H1 (cell line): ENCODE results near the gene ZNF282. TPM values are rescaled to one million over a fixed set of nuclear protein-coding genes. Genes with fewer than 3 reads are reported as not detected.

Source experiments
- CTCF ChIA-PET: fragments of 300-600 bp; sonication (Branson Sonifier 250); formaldehyde crosslinking; loops from one replicate; lab custom pipeline; 2021; ENCODE audit not compliant: partially characterized antibody; lab: Charles Lee
- POLR2A ChIA-PET: fragments of 300-600 bp; sonication (Branson Sonifier 250); formaldehyde crosslinking; loops from one replicate; lab custom pipeline; 2021; ENCODE audit warnings: inconsistent platforms; ENCODE audit not compliant: partially characterized antibody; lab: Charles Lee
- DNase-seq, 2 experiments: peaks; one replicate each; pipeline versions ENCODE4 v3.0.0 to v3.0.0-alpha.2; 2010 to 2022; ENCODE audit warnings: low spot score in 2 of 2, low read depth in 1 of 2, mixed read lengths in 1 of 2
- FAIRE-seq: peaks from 2 replicates; lab custom pipeline; 2011; peaks lifted over from hg19 to GRCh38; lab: Jason Lieb, UNC
- H2AFZ ChIP-seq: 2 replicates; pipeline ENCODE4 v1.8.1; 2012; ENCODE audit warnings: low read length, inconsistent platforms
- H2AK5ac ChIP-seq: 2 replicates; pipeline ENCODE4 v1.6.1; 2013; ENCODE audit warnings: low read depth, low read length
- H2BK120ac ChIP-seq: replicated peaks from 2 replicates; pipeline ENCODE3; 2013; ENCODE audit warnings: low read depth, low read length, inconsistent platforms
- H2BK12ac ChIP-seq: 2 replicates; pipeline ENCODE4 v1.6.1; 2013; ENCODE audit warnings: low read depth, low read length
- H2BK15ac ChIP-seq: 2 replicates; pipeline ENCODE4 v1.6.1; 2013; ENCODE audit warnings: low read length
- H2BK20ac ChIP-seq: 2 replicates; pipeline ENCODE4 v1.6.1; 2013; ENCODE audit warnings: low read length
- H2BK5ac ChIP-seq: 2 replicates; pipeline ENCODE4 v1.6.1; 2013; ENCODE audit warnings: low read depth, low read length
- H3K14ac ChIP-seq: 2 replicates; pipeline ENCODE4 v1.6.1; 2013; ENCODE audit warnings: inconsistent platforms; ENCODE audit not compliant: insufficient read length
- H3K18ac ChIP-seq: 2 replicates; pipeline ENCODE4 v1.6.1; 2013; ENCODE audit warnings: low read length; ENCODE audit errors: extremely low read depth
- H3K23ac ChIP-seq: 2 replicates; pipeline ENCODE4 v1.6.1; 2013; ENCODE audit warnings: inconsistent platforms; ENCODE audit not compliant: insufficient read length
- H3K23me2 ChIP-seq: 2 replicates; pipeline ENCODE4 v1.6.1; 2013; ENCODE audit warnings: low read depth, low read length
- H3K27ac ChIP-seq: 2 replicates; pipeline ENCODE4 v1.6.1; 2011; ENCODE audit warnings: low read depth, low read length, inconsistent platforms
- H3K27me3 ChIP-seq, 4 experiments: replicated peaks in 1 of 4; 1 replicate in 1 of 4; 2 replicates in 3 of 4; pipeline versions ENCODE4 v1.6.1 to v1.8.1; 2011 to 2013; ENCODE audit warnings: low read length in 3 of 4, mild to moderate bottlenecking in 3 of 4, inconsistent platforms in 2 of 4, mixed read lengths in 2 of 4, moderate library complexity in 1 of 4; ENCODE audit not compliant: control insufficient read depth in 3 of 4, insufficient read depth in 3 of 4; ENCODE audit errors: extremely low read depth in 1 of 4
- H3K36me3 ChIP-seq, 4 experiments: 2 replicates each; pipeline versions ENCODE4 v1.6.1 to v1.8.1; 2011 to 2013; ENCODE audit warnings: mild to moderate bottlenecking in 4 of 4, low read length in 3 of 4, moderate library complexity in 2 of 4, control low read depth in 1 of 4, inconsistent platforms in 1 of 4; ENCODE audit not compliant: insufficient read depth in 4 of 4, control insufficient read depth in 2 of 4
- H3K4ac ChIP-seq: replicated peaks from 2 replicates; pipeline ENCODE3; 2013; ENCODE audit warnings: low read length, low read depth, mixed read lengths, inconsistent platforms; ENCODE audit not compliant: insufficient read length
- H3K4me1 ChIP-seq, 4 experiments: replicated peaks in 1 of 4; 1 replicate in 1 of 4; 2 replicates in 3 of 4; pipeline versions ENCODE4 v1.6.1 to v1.8.1; 2011 to 2013; ENCODE audit warnings: low read length in 3 of 4, inconsistent platforms in 2 of 4, mixed read lengths in 1 of 4; ENCODE audit not compliant: insufficient read depth in 4 of 4, control insufficient read depth in 3 of 4
- H3K4me2 ChIP-seq, 2 experiments: 2 replicates each; pipeline versions ENCODE4 v1.6.1 to v1.8.1; 2011 to 2013; ENCODE audit warnings: low read depth in 2 of 2, low read length in 2 of 2, control low read depth in 1 of 2, inconsistent platforms in 1 of 2, mild to moderate bottlenecking in 1 of 2; ENCODE audit not compliant: insufficient read depth in 1 of 2
- H3K4me3 ChIP-seq, 4 experiments: fragments of 200-600, 300-600 bp in 1 of 4; sonication (generic), shearing (Covaris generic), sonication (Bioruptor Twin) in 1 of 4; 2 replicates each; pipeline versions ENCODE4 v1.5.1 to v1.8.1; 2011 to 2016; ENCODE audit warnings: low read length in 4 of 4, low read depth in 3 of 4, control low read depth in 2 of 4, inconsistent platforms in 2 of 4, mild to moderate bottlenecking in 2 of 4, mixed read lengths in 1 of 4, moderate library complexity in 1 of 4; ENCODE audit not compliant: insufficient read depth in 2 of 4; ENCODE audit errors: extremely low read depth in 1 of 4
- H3K56ac ChIP-seq: replicated peaks from 2 replicates; pipeline ENCODE3; 2013; ENCODE audit warnings: low read depth, mild to moderate bottlenecking, mixed read lengths, low read length, inconsistent platforms; ENCODE audit not compliant: insufficient read length
- H3K79me1 ChIP-seq: 2 replicates; pipeline ENCODE4 v1.6.1; 2013; ENCODE audit warnings: low read depth, low read length, control low read depth
- H3K79me2 ChIP-seq, 2 experiments: 2 replicates each; pipeline versions ENCODE4 v1.6.1 to v1.8.1; 2012 to 2013; ENCODE audit warnings: low read length in 2 of 2, mild to moderate bottlenecking in 2 of 2, inconsistent platforms in 1 of 2; ENCODE audit not compliant: insufficient read depth in 2 of 2, control insufficient read depth in 1 of 2
- H3K9ac ChIP-seq, 4 experiments: replicated peaks in 1 of 4; 1 replicate in 1 of 4; 2 replicates in 3 of 4; pipeline versions ENCODE4 v1.6.1 to v1.8.1; 2011 to 2013; ENCODE audit warnings: low read depth in 3 of 4, low read length in 3 of 4, control low read depth in 2 of 4, mild to moderate bottlenecking in 2 of 4, moderate library complexity in 2 of 4, inconsistent platforms in 1 of 4; ENCODE audit errors: extremely low read depth in 1 of 4
- H3K9me3 ChIP-seq, 2 experiments: 2 replicates each; pipeline versions ENCODE4 v1.6.1 to v1.8.1; 2012 to 2013; ENCODE audit warnings: mild to moderate bottlenecking in 2 of 2, moderate library complexity in 2 of 2, control low read depth in 1 of 2, inconsistent platforms in 1 of 2, low read depth in 1 of 2, low read length in 1 of 2, mixed read lengths in 1 of 2; ENCODE audit not compliant: insufficient read depth in 2 of 2
- H4K20me1 ChIP-seq, 2 experiments: replicated peaks in 1 of 2; 2 replicates each; pipeline versions ENCODE3 to v1.8.1; 2011 to 2013; ENCODE audit warnings: inconsistent platforms in 2 of 2, low read length in 2 of 2, mild to moderate bottlenecking in 1 of 2; ENCODE audit not compliant: insufficient read depth in 2 of 2, control insufficient read depth in 1 of 2
- H4K5ac ChIP-seq: 2 replicates; pipeline ENCODE4 v1.6.1; 2013; ENCODE audit warnings: low read length, low read depth, mixed read lengths, inconsistent platforms; ENCODE audit not compliant: insufficient read length
- H4K8ac ChIP-seq: 2 replicates; pipeline ENCODE4 v1.8.0; 2013; ENCODE audit warnings: mild to moderate bottlenecking, moderate library complexity, low read length, inconsistent platforms; ENCODE audit not compliant: insufficient read depth; ENCODE audit errors: extremely low read depth
- H4K91ac ChIP-seq: replicated peaks from 2 replicates; pipeline ENCODE3; 2013; ENCODE audit warnings: low read length, mixed read lengths, inconsistent platforms; ENCODE audit not compliant: insufficient read length
- ATF3 ChIP-seq: IDR thresholded peaks from 2 replicates; pipeline ENCODE4 v1.6.1; 2011; ENCODE audit warnings: low read depth, mild to moderate bottlenecking, low read length; ENCODE audit not compliant: insufficient read depth
- E2F6 ChIP-seq: IDR thresholded peaks from 2 replicates; pipeline ENCODE4 v1.6.1; 2012; ENCODE audit warnings: inconsistent platforms
- HDAC2 ChIP-seq, 2 experiments: fragments of 300-600 bp in 1 of 2; sonication (generic) in 1 of 2; IDR thresholded peaks; 2 replicates each; pipeline ENCODE4 v1.6.1; 2011 to 2012; ENCODE audit warnings: low read depth in 2 of 2, low read length in 2 of 2, mild to moderate bottlenecking in 2 of 2, moderate library complexity in 2 of 2, borderline replicate concordance in 1 of 2, inconsistent platforms in 1 of 2
- JUND ChIP-seq: IDR thresholded peaks from 2 replicates; pipeline ENCODE4 v1.6.1; 2011; ENCODE audit warnings: mild to moderate bottlenecking, improper control_type of control experiment, low read length
- KDM4A ChIP-seq: IDR thresholded peaks from one replicate; pipeline ENCODE4 v1.7.1; 2012; ENCODE audit warnings: low read depth, mild to moderate bottlenecking, moderate library complexity, low read length, inconsistent platforms; ENCODE audit not compliant: severe bottlenecking
- SIX5 ChIP-seq: IDR thresholded peaks from 2 replicates; pipeline ENCODE4 v1.6.1; 2011; ENCODE audit warnings: mild to moderate bottlenecking, low read depth, low read length
- SP1 ChIP-seq: IDR thresholded peaks from 2 replicates; pipeline ENCODE4 v1.6.1; 2011; ENCODE audit warnings: low read depth, low read length
- SUZ12 ChIP-seq: fragments of 200-600 bp; sonication (generic); IDR thresholded peaks from 2 replicates; pipeline ENCODE4 v1.6.1; 2012; ENCODE audit warnings: mild to moderate bottlenecking, inconsistent platforms, low read length, moderate library complexity, mixed read lengths
- ZNF274 ChIP-seq: IDR thresholded peaks from 2 replicates; pipeline ENCODE4 v1.7.0; 2012; ENCODE audit warnings: low read length, borderline replicate concordance; ENCODE audit errors: extremely low read depth
- WGBS, 2 experiments: shearing (Covaris generic) in 1 of 2; methylation state at CpG; one replicate each; pipeline versions ENCODE4 v1.1.6 to v1.1.7; 2013 to 2015; ENCODE audit warnings: low lambda C conversion rate in 2 of 2, mixed read lengths in 2 of 2, inconsistent platforms in 1 of 2, low coverage in 1 of 2, missing lambda C conversion rate in 1 of 2; ENCODE audit not compliant: insufficient replicate concordance in 2 of 2, insufficient coverage in 1 of 2, insufficient read length in 1 of 2; ENCODE audit errors: extremely low coverage in 1 of 2, missing lambda C conversion rate in 1 of 2; 5-methylcytosine and 5-hydroxymethylcytosine counted together
- polyA plus RNA-seq, 7 experiments: library from polyadenylated mRNA; depleted of rRNA in 3 of 7; stranded (reverse) in 5 of 7; unstranded in 2 of 7; fragments of >200 nt in 5 of 7; fragments of 200-250 nt in 2 of 7; gene quantifications; 1 replicate in 5 of 7; 2 replicates in 1 of 7; 4 replicates in 1 of 7; pipeline versions ENCODE4 v1.2.1 to v1.2.3, GENCODE V29; 2011 to 2013; ENCODE audit warnings: missing spikeins in 2 of 7, mixed read lengths in 2 of 7
- total RNA-seq: library from RNA; stranded (reverse); fragmentation: NEBNext Ultra II Directional; extraction: Animal tissue kit (Norgen Biotek cat#: 25700); gene quantifications from 2 replicates; pipeline ENCODE4 v1.2.1, GENCODE V29; 2021

ZNF282 gene
- total and polyA plus RNA-seq, 2 of the 8 experiments (the other 6 are each of a cell fraction or from before 2014, with no cell fraction given) = 16.9 to 36.3 TPM

GRCh38 chr7:149241696-149242095, 46.4 kb downstream of the ZNF282 start:
- Histone ChIP-seq H3K4me1 (peaks cover 0 to 5% (median 2%) of the 10 kb centered on the region in 4 experiments; a peak in 2 of 7 replicates), H3K9ac (no peak overlapping the region), H2BK12ac (no peak overlapping the region), H3K4me3 (no peak overlapping the region), H4K91ac (no peak overlapping the region), H4K20me1 (peaks cover 0 to 4% of the 10 kb centered on the region in 2 experiments), H2BK15ac (no peak overlapping the region), H3K36me3 (no peaks in the 10 kb centered on the region; a peak in 1 of 8 replicates), H3K27me3 (peaks cover 0 to under 1% (median 0%) of the 10 kb centered on the region in 4 experiments; a peak in 1 of 7 replicates), H3K9me3 (no peaks in the 10 kb centered on the region), H4K8ac (no peak overlapping the region)
- CTCF ChIA-PET = interaction anchor here (0.7 to 1.2 kb wide), 4 partner anchors 20 to 212 kb away, joined by 3 to 4 read pairs (median 3); partner anchors contain the start of gene ZNF783
- FAIRE-seq = no peak
- DNase-seq = no peak
- 95% methylated on average over 3 of the region's 5 CpGs; no CpG with 5 or more reads in 1 of the 2 experiments for WGBS, 2 experiments
- TF ChIP-seq ATF3 (no peak), SIX5 (no peak), SP1 (no peak), SUZ12 (no peak), JUND (no peak), ZNF274 (no peak), KDM4A (no peak), E2F6 (no peak), HDAC2 (IDR thresholded peaks at IDR 0.05; ENCODE audit: borderline replicate concordance in 1 of 2, low read depth in 2 of 2, low read length in 2 of 2) (no peak)
- TF ChIP-seq, all 59 proteins: peak for 0
- Histone ChIP-seq H2AFZ (no peak overlapping the region), H3K4ac (no peak overlapping the region), H2BK20ac (no peak overlapping the region), H2BK5ac (no peak overlapping the region), H3K79me1 (peaks cover 4% of the 10 kb centered on the region; the same call in 1 of the 2 replicates), H3K79me2 (peaks cover 0 to 52% of the 10 kb centered on the region in 2 experiments; a peak in 3 of 4 replicates), H2BK120ac (no peak overlapping the region), H3K14ac (no peak overlapping the region), H3K18ac (no peak overlapping the region), H3K23ac (no peak overlapping the region), H3K56ac (no peak overlapping the region), H3K23me2 (no peaks in the 10 kb centered on the region; the same call in 1 of the 2 replicates), H3K4me2 (no peak overlapping the region; a peak in 1 of 4 replicates), H2AK5ac (no peak overlapping the region), H4K5ac (no peak overlapping the region), H3K27ac (no peak overlapping the region)
- POLR2A ChIA-PET = no interaction called here
